Sigmoid colon (tissue), 4 donors: ENCODE results near the gene TSSK2.

Experiments used
- CTCF ChIP-seq, 4 experiments: fragments of 450-650 bp in 3 of 4; fragments of 200-600 bp in 1 of 4; IDR thresholded peaks; one replicate each; pipeline ENCODE4 v1.5.1; 2016 to 2019; ENCODE audit warnings: antibody characterized with exemption in 4 of 4, mild to moderate bottlenecking in 3 of 4, moderate library complexity in 2 of 4
- EP300 ChIP-seq, 4 donors: sonication (generic); formaldehyde crosslinking; IDR thresholded peaks; one replicate each; pipeline ENCODE4 v1.6.1; 2017; ENCODE audit warnings: antibody characterized with exemption in 4 of 4
- POLR2A ChIP-seq, 2 donors: fragments of 450-650 bp; IDR thresholded peaks; one replicate each; pipeline ENCODE4 v1.6.1; 2016; ENCODE audit warnings: antibody characterized with exemption in 2 of 2, mild to moderate bottlenecking in 2 of 2, moderate library complexity in 2 of 2

- no peak for TF ChIP-seq CTCF (IDR thresholded peaks at IDR 0.05)
- TF ChIP-seq EP300 (IDR thresholded peaks at IDR 0.05) = no peak
- no peak for TF ChIP-seq POLR2A (IDR thresholded peaks at IDR 0.05)
Measured at GRCh38 chr22:19120829-19121630, 10.1 kb upstream of the TSSK2 start.
